ENCODE measurements around the gene GALNT2.

GALNT2 gene

DNA sequence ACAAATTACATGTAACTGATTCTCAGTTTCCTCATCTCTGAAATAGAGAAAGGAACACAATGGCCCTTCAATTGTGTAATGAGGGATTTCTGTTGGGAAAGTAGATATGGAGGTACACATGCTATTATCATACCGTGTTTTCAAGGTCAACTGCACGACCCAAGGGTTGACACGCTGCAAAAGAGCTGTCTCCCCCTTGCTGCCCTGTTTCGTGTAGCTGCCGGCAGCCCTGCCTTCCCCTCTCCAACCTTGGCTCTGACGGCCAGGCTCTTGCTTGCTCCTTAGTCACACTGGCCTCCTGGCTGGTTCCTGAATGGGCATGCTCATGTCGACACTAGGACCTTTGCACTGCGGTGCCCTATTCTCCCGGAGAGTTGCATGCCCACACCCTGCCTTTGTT is 134.4 kb downstream of the GALNT2 start:
- DNase-seq (ENCODE audit: low spot score): no peak
- in situ Hi-C loops (cut with MboI; ENCODE audit: low pct_unique_long_range_greater_than_20kb, low sequenced_read_pairs, unreplicated experiment): no loop called here
- no peak for TF ChIP-seq CTCF (IDR thresholded peaks at IDR 0.05; ENCODE audit: extremely low read depth, insufficient read depth, missing control alignments)

- DNase-seq (ENCODE audit: low spot score): no peak
- in situ Hi-C loops (cut with MboI; ENCODE audit: low pct_unique_long_range_greater_than_20kb, low sequenced_read_pairs, unreplicated experiment): no loop called here
- no peak for TF ChIP-seq CTCF (IDR thresholded peaks at IDR 0.05; ENCODE audit: extremely low read depth, insufficient read depth, missing control alignments)
These were observed 137.8 kb downstream of the GALNT2 start for GRCh38 chr1:230204842-230205241.

DNA sequence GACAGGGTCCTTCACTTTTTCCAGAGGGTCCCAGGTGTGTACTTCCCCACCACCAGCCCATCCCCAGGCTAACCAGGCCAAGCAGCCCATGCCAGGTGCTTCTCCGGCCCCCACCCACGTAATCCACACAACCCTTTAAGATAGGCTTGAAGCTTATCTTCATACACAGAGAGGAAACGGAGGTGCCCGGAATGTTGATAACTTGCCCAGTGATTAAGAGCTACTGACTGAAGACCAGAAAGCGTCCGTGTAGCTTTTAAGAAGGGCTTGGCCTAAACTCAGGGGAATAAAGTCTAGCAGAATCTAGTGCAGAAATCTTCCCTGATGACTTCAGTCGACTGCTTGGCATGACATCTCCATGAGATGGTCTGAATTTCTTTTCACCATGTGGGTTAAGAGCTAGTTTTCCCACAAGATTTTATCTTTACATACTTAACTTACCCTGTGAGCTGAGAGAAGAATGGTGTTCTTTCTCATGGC is 138.7 kb downstream of the GALNT2 start:
- in situ Hi-C loops (cut with MboI; ENCODE audit: low pct_unique_long_range_greater_than_20kb, low sequenced_read_pairs, unreplicated experiment): no loop called here
- DNase-seq (ENCODE audit: low spot score): no peak
- no peak for TF ChIP-seq CTCF (IDR thresholded peaks at IDR 0.05; ENCODE audit: extremely low read depth, insufficient read depth, missing control alignments)

GRCh38 chr1:230206207-230206606 is 139.2 kb downstream of the GALNT2 start:
- DNase-seq (ENCODE audit: low spot score): no peak
- in situ Hi-C loops (cut with MboI; ENCODE audit: low pct_unique_long_range_greater_than_20kb, low sequenced_read_pairs, unreplicated experiment): no loop called here
- TF ChIP-seq CTCF (IDR thresholded peaks at IDR 0.05; ENCODE audit: extremely low read depth, insufficient read depth, missing control alignments): no peak

DNA sequence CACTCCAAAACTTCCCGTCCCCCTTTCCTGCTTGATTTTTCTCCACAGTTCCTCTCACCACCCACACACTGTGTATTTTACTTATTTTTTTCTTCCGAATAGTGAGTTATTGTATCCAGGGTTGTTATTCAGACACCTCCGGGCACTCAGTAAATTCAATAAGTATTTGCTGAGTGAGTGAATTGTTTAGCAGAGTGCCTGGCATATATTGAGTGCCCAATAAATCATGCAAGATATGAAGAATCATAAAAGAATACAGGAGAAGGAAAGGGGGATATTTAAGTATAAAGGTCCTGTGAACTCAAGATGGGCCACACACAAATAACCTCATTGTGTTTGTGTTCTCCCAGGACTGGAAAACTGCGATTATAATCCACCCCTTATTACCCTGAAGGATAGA is 139.9 kb downstream of the GALNT2 start:
- TF ChIP-seq CTCF (IDR thresholded peaks at IDR 0.05; ENCODE audit: extremely low read depth, insufficient read depth, missing control alignments): no peak
- in situ Hi-C loops (cut with MboI; ENCODE audit: low pct_unique_long_range_greater_than_20kb, low sequenced_read_pairs, unreplicated experiment): no loop called here
- DNase-seq (ENCODE audit: low spot score): no peak

DNA sequence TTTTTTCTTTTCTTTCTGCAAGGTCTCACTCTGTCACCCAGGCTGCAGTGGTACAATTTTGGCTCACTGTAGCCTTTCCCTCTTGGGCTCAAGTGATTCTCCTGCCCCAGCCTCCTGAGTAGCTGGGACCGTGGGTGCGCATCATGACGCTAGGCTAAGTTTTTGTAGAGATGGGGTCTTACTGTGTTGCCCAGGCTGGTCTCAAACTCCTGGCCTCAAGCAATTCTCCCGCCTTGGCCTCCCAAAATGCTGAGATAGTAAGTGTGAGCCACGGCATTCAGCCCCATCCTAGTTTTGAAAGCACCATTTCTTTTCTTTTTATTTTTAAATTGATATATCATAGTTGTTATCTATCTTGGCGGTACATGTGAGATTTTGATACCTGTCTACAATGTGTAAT is 140.6 kb downstream of the GALNT2 start:
- in situ Hi-C loops (cut with MboI; ENCODE audit: low pct_unique_long_range_greater_than_20kb, low sequenced_read_pairs, unreplicated experiment): no loop called here
- DNase-seq (ENCODE audit: low spot score): no peak
- no peak for TF ChIP-seq CTCF (IDR thresholded peaks at IDR 0.05; ENCODE audit: extremely low read depth, insufficient read depth, missing control alignments)
